Stomach (tissue), 9 donors: ENCODE measurements around the gene ITPKA. TPM values are rescaled to one million over a fixed set of nuclear protein-coding genes. Genes with fewer than 3 reads are reported as not detected.

Experiments used
- DNase-seq, 2 donors: peaks; one replicate each; pipeline versions ENCODE4 v3.0.0 to v3.0.0-alpha.2; 2013 to 2019
- H3K27ac ChIP-seq, 5 donors: fragments of 200-600 bp in 4 of 5; sonication (generic) in 4 of 5; one replicate each; pipeline ENCODE4 v1.5.1; 2013 to 2019; ENCODE audit warnings: mild to moderate bottlenecking in 1 of 5, moderate library complexity in 1 of 5
- H3K27me3 ChIP-seq, 3 donors: fragments of 200-600 bp; sonication (generic); one replicate each; pipeline ENCODE4 v1.5.1; 2017 to 2019; ENCODE audit warnings: mixed run types in 1 of 3
- H3K36me3 ChIP-seq, 4 donors: fragments of 200-600 bp; sonication (generic); 1 replicate in 3 of 4; 2 replicates in 1 of 4; pipeline ENCODE4 v1.5.1; 2016 to 2019
- H3K4me1 ChIP-seq, 4 donors: fragments of 200-600 bp; sonication (generic); one replicate each; pipeline ENCODE4 v1.5.1; 2016 to 2019
- H3K4me3 ChIP-seq, 4 donors: fragments of 200-600 bp; sonication (generic) in 3 of 4; one replicate each; pipeline ENCODE4 v1.5.1; 2016 to 2019; ENCODE audit warnings: mild to moderate bottlenecking in 1 of 4
- H3K9me3 ChIP-seq, 4 donors: fragments of 200-600 bp; sonication (generic); one replicate each; pipeline ENCODE4 v1.5.1; 2016 to 2019
- CTCF ChIP-seq, 7 experiments: fragments of 450-650 bp in 4 of 7; fragments of 200-600 bp in 3 of 7; sonication (generic) in 3 of 7; IDR thresholded peaks; one replicate each; pipeline ENCODE4 v1.5.1; 2016 to 2019; ENCODE audit warnings: antibody characterized with exemption in 7 of 7, control low read depth in 2 of 7, mild to moderate bottlenecking in 1 of 7
- EP300 ChIP-seq: sonication (generic); formaldehyde crosslinking; IDR thresholded peaks from one replicate; pipeline ENCODE4 v1.6.1; 2017; ENCODE audit warnings: antibody characterized with exemption
- POLR2A ChIP-seq, 4 donors: fragments of 450-650 bp; IDR thresholded peaks; one replicate each; pipeline ENCODE4 v1.6.1; 2016; ENCODE audit warnings: antibody characterized with exemption in 4 of 4, control low read depth in 2 of 4, mild to moderate bottlenecking in 1 of 4, moderate library complexity in 1 of 4
- POLR2AphosphoS5 ChIP-seq, 3 donors: sonication (generic); formaldehyde crosslinking; IDR thresholded peaks; one replicate each; pipeline ENCODE4 v1.6.1; 2016; ENCODE audit warnings: antibody characterized with exemption in 3 of 3
- WGBS, 5 donors: extraction: QIAGEN DNeasy Blood & Tissue Kit in 3 of 5; methylation state at CpG; one replicate each; pipeline versions ENCODE4 v1.1.5 to v1.1.7; 2013 to 2018; 5-methylcytosine and 5-hydroxymethylcytosine counted together
- intact Hi-C: fragments of 100-400 bp; cut with DNase I; formaldehyde crosslinking; loops from one replicate; pipeline ENCODE4 v1.15.1; 2023; ENCODE audit warnings: low total_unique reads
- polyA plus RNA-seq, 3 donors: library from polyadenylated mRNA; stranded (reverse); fragments of 200-250 nt; gene quantifications; one replicate each; pipeline ENCODE4 v1.2.3, GENCODE V29; 2013
- total RNA-seq, 5 donors: library from RNA; depleted of rRNA; stranded (reverse); fragments of >200 nt; gene quantifications; one replicate each; pipeline versions ENCODE4 v1.1.0 to v1.2.3, GENCODE V29; 2014 to 2016
- donor health status: healthy with polysubstance abuse.
- donor health status: Bipolar disorder and iron deficiency.
- donor health status: healthy.

Gene ITPKA
- total and polyA plus RNA-seq, 8 donors: 3.0 to 308 (median 30.4) TPM

- no peak overlapping the region for H3K27ac ChIP-seq
- H3K4me3 ChIP-seq: no peak overlapping the region
- H3K36me3 ChIP-seq: peaks cover 5 to 78% (median 73%) of the 10 kb centered on the region in 4 donors
- no peaks in the 10 kb centered on the region for H3K27me3 ChIP-seq
- 91 to 96% (median 95%) methylated on average over 9 to 17 of the region's 17 CpGs for WGBS, 5 donors
- TF ChIP-seq POLR2A (IDR thresholded peaks at IDR 0.05): no peak
- no peak for TF ChIP-seq POLR2AphosphoS5 (IDR thresholded peaks at IDR 0.05)
- no peak for TF ChIP-seq EP300
- TF ChIP-seq CTCF (IDR thresholded peaks at IDR 0.05): no peak
- DNase-seq: no peak
- no peaks in the 10 kb centered on the region for H3K4me1 ChIP-seq
- intact Hi-C loops: no loop called here
- no peaks in the 10 kb centered on the region for H3K9me3 ChIP-seq
Measured at GRCh38 chr15:41520636-41521035, 27.0 kb downstream of the ITPKA start.

GRCh38 chr15:41521614-41522013, 27.9 kb downstream of the ITPKA start:
- no peak for TF ChIP-seq EP300
- WGBS, 5 donors: 85 to 89% (median 87%) methylated on average over 9 of the region's 9 CpGs
- Histone ChIP-seq H3K27me3 (no peaks in the 10 kb centered on the region), H3K4me1 (no peaks in the 10 kb centered on the region), H3K36me3 (peaks cover 14 to 87% (median 83%) of the 10 kb centered on the region in 4 donors), H3K27ac (no peak overlapping the region), H3K9me3 (no peaks in the 10 kb centered on the region), H3K4me3 (no peak overlapping the region)
- intact Hi-C loops: no loop called here
- no peak for DNase-seq

GRCh38 chr15:41523097-41523496, 29.4 kb downstream of the ITPKA start:
- Histone ChIP-seq H3K4me3 (no peak overlapping the region), H3K27me3 (no peaks in the 10 kb centered on the region), H3K4me1 (no peaks in the 10 kb centered on the region), H3K27ac (no peak overlapping the region), H3K9me3 (no peaks in the 10 kb centered on the region), H3K36me3 (peaks cover 28 to 88% (median 85%) of the 10 kb centered on the region in 4 donors)
- TF ChIP-seq CTCF (IDR thresholded peaks at IDR 0.05) (no peak), EP300 (no peak)
- intact Hi-C loops: no loop called here
- 83 to 99% (median 93%) methylated on average over 1 to 5 of the region's 5 CpGs for WGBS, 5 donors
- no peak for DNase-seq

- intact Hi-C loops: no loop called here
- Histone ChIP-seq H3K36me3 (peaks cover 67 to 100% (median 99%) of the 10 kb centered on the region in 4 donors), H3K4me1 (no peaks in the 10 kb centered on the region), H3K4me3 (no peak overlapping the region), H3K27me3 (no peaks in the 10 kb centered on the region), H3K27ac (no peak overlapping the region), H3K9me3 (no peaks in the 10 kb centered on the region)
- no peak for DNase-seq
- 81 to 91% (median 84%) methylated on average over 6 of the region's 6 CpGs for WGBS, 5 donors
- TF ChIP-seq POLR2AphosphoS5 (IDR thresholded peaks at IDR 0.05) (no peak), EP300 (no peak), CTCF (IDR thresholded peaks at IDR 0.05) (no peak), POLR2A (IDR thresholded peaks at IDR 0.05) (no peak)
Measured at GRCh38 chr15:41530363-41530956, 36.8 kb downstream of the ITPKA start.

GRCh38 chr15:41535544-41535943, 41.9 kb downstream of the ITPKA start:
- intact Hi-C loops: no loop called here
- Histone ChIP-seq H3K27ac (no peak overlapping the region), H3K36me3 (peaks cover 23 to 68% (median 64%) of the 10 kb centered on the region in 4 donors), H3K9me3 (no peaks in the 10 kb centered on the region), H3K4me3 (no peak overlapping the region), H3K27me3 (no peaks in the 10 kb centered on the region), H3K4me1 (no peaks in the 10 kb centered on the region)
- DNase-seq: no peak
- 88 to 96% (median 90%) methylated on average over 1 of the region's 1 CpG for WGBS, 5 donors
- no peak for TF ChIP-seq EP300
- no peak for TF ChIP-seq POLR2AphosphoS5 (IDR thresholded peaks at IDR 0.05)
